SKM-1 treated with dmso at 0.1 percent for 144 hours (cell line): ENCODE data around the gene IPO9.
"Not testable (repeated sequence)": the region's sequence is repeated elsewhere in the genome, so short reads cannot be mapped to it uniquely, and the experiment has no call there.

Experiments
- DNase-seq: peaks from one replicate; lab custom pipeline; 2025; ENCODE audit not compliant: unreplicated experiment; lab: John Stamatoyannopoulos, UW

Gene IPO9

DNA sequence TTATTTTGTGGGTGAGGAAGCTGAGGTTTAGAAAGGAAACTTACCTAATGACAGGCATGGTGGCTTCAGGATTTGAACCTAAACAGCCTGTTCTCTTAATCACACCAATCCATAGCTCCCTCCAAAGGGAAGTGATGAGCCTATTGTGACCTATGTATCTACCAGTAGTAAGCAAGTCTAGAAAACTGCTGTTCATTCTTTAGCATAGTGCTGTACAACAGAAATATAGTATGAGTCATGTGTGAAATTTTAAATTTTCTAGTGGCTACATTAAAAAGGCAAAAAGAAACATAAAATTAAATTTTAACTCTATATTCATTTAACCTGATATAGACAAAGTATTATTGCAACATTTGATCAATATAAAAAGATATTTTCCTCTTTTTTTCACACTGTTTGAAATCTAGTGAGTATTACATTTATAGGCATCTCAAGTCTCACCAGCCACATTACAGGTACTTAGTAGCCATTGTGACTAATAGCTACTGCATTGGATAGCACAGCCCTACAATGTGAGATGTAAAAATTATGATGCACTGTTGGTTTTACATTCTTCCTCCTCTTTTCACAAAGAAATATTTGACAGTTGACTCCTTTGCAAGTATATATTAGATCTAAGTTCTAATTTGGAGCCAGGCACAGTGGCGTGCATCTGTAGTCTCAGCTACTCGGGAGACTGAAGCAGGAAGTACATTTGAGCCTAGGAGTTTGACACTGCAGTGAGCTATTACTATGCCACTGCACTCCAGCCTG lies 16.6 kb downstream of the IPO9 start:
- no peak for DNase-seq

DNA sequence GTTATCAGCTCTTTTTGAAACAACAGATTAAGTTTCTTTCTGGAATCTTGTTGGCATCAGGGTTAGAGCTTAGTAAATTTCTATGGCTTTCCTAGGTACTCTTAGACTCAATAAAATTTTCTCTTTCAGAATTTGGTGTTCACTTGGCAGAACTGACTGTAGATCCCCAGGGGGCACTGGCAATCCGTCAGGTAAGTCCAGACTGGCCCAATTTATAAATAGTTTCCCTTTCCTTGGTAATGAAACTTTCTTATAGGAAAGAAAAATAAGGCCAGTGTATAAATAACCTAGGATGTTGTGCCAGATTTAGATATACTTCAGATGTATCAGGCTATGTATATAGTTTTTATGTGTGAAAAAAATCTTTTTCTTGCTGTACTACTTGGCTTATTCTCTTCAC lies 18.2 kb downstream of the IPO9 start:
- DNase-seq: no peak

DNA sequence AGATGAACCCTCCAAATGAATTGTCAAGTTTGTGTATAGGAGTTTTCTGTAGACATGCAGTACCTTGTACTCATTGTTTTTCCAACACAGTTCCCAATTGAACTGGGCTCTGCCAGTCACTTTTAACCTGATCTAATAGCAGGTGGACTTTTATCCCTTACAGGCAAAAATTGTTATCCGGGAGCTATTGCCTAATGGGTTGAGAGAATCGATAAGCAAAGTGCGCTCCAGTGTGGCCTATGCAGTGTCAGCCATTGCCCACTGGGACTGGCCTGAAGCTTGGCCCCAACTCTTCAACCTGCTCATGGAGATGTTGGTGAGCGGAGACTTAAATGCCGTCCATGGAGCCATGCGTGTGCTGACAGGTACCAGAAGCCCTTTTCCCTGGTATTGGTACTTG lies 19.3 kb downstream of the IPO9 start:
- no peak for DNase-seq

GRCh38 chr1:201849372-201850052 lies 20.6 kb downstream of the IPO9 start:
- DNase-seq: no peak

DNA sequence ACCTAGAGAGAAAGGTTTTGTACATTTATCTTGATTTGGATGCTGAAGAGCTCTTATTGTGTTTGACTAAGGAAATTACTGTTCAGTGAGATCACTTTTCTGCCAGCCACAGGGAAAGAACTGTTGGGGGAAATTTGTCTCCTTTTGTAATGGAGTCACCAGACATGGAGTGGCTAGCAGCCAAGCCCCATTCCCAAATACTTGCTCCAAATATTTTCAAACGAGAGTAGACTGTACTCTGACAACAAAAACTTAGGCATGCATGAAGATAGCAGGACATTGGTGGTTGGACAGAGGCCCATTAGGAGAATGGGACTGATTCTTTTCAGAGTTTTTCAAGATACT lies 21.1 kb downstream of the IPO9 start:
- DNase-seq: no peak

DNA sequence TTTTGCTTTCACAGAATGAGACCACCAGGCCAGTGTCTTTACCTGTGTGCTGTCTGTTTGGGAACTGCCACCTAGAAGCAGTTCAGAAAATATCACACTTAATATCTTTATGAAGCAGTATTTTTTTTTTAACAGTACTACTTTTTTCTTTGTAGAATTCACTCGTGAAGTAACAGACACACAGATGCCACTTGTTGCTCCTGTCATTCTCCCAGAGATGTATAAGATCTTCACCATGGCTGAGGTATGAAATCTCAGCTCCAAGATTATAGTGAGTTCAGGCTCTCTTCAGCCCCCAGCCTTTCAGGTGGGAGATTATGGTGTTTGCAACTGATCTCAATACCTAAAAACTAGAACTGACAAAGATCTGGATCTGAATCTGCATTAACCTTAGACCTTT lies 23.0 kb downstream of the IPO9 start:
- no peak for DNase-seq

GRCh38 chr1:201856722-201857121 lies 27.8 kb downstream of the IPO9 start:
- not testable (repeated sequence) for DNase-seq

DNA sequence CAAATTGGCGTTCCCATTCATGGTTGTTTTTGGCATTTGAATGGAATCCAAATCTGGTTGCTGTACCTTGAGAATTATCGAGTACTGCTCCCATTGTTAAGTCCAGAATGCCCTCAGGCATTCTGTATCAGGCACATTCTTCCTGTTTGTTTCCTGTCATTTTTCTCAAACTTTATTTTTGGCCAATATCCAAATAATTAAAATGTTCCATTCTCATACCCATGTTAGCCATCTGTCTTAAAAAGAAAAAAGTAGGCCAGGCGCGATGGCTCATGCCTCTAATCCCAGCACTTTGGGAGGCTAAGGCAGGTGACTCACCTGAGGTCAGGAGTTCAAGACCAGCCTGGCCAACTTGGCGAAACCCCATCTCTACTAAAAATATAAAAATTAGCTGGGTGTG lies 30.5 kb downstream of the IPO9 start:
- DNase-seq: no peak

GRCh38 chr1:201861448-201861847 lies 32.5 kb downstream of the IPO9 start:
- no peak for DNase-seq

DNA sequence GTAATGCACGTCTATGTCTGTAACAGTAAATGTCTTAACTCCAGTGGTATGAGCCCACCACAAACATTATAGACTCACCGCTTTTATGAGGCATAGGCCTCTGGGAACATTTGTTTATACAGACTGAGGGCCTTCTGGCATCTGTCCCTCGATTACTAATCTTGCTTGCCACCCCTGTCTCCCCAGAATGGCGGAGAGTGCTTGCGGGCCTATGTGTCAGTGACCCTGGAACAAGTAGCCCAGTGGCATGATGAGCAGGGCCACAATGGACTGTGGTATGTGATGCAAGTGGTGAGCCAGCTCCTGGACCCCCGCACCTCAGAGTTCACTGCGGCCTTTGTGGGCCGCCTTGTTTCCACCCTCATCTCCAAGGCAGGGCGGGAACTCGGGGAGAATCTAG lies 41.4 kb downstream of the IPO9 start:
- DNase-seq: no peak

DNA sequence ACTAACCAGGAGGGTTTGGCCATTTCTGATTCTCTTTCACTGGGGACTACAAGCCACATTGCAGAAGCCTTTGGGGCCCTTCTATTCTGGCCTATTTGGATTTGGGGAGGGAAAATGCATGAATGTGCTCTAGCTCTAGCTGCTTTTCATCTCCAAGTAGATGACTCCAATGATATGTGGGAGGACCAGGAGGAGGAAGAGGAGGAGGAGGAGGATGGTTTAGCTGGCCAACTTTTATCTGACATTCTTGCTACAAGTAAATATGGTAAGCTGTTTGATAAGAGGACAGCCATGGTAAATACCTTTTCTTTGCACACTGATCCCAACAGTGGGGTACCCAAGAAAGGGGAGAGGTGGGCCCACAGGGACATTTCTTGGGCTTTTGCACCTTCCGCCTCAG lies 45.7 kb downstream of the IPO9 start:
- no peak for DNase-seq

DNA sequence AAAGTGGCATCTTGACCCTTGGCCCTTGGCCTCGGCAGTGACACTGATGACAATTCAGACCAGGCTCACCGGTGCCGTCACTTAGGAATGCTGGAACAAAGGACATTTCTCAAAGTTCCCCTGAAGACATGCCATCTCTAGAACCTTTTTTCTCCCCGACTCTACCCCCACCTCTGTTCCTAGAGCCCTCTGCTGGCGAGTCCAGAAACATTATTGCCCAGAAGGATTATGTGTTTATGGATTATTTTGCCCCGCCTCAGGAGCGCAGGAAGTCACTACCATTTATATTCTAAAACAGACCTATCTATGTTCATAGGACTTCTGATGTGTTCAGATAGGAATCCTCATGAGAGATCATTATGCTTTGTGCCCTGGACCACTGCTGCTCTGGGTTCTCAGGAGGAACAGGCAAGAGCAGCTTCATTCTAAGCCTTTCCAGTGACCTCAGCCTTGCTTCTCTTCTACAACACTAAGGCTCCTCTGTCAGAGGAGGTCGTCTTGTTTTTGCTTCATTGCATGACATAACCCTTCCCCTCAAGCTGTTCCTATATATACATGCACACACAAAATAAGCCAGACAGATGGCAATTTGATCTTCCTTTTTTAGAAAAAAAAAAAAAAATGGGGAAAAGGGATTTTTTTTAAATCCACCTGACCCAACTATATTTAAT lies 47.3 kb downstream of the IPO9 start:
- no peak for DNase-seq

DNA sequence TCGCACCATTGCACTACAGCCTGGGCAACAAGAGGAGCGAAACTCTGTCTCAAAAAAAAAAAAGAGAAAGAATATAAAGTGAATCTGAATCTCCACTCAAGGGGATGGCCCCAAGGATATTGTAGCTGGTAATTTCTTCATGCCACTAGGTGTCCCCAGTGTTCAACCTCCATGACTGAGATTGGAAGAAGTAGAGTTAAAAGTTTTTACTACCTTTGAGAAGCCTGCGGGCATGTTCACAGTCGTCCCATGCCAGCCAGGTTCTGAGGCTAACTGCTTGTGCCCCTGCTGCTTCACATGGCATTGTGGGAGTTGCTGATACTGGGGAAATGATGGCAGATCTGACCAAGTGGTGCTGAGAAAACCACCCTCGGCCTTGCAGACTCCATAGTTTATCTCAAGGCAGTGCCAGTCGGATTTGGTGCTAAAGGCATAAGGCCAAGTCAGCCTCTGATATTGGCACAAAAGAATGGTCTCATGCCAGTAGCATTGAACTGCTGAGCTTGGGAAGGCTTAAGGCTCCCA lies 49.0 kb downstream of the IPO9 start:
- DNase-seq: peak; percentile 55

GRCh38 chr1:201880928-201881571 lies 52.1 kb downstream of the IPO9 start:
- DNase-seq: peak; percentile 79

DNA sequence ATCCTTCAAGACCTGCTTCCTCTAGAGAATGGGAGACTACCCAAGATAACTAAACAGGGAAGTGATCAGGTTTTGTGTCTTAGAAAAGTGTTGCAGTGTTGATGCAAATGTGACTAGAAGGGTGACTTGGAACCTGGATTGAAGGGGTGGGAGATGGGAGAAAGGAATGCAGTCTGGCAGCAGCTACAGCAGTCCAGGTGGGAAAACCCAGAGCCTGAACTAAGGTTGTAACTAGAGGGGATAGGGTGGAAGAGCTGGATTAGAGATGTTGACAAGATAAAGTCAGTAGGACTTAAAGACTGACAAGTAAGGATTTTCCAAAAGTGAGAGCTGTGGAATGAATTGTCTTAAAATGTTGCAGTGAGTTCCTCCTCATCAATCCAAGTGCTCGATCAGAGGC lies 52.7 kb downstream of the IPO9 start:
- DNase-seq: no peak

- DNase-seq: peak; percentile 100
Observed at GRCh38 chr1:201882665-201883132, 53.7 kb downstream of the IPO9 start.

GRCh38 chr1:201883266-201883665 lies 54.3 kb downstream of the IPO9 start:
- DNase-seq: no peak

GRCh38 chr1:201883786-201884185 lies 54.8 kb downstream of the IPO9 start:
- DNase-seq: peak; percentile 92

GRCh38 chr1:201884425-201884824 lies 55.5 kb downstream of the IPO9 start:
- no peak for DNase-seq

- DNase-seq: no peak
Observed at GRCh38 chr1:201885531-201886075, 56.6 kb downstream of the IPO9 start.
